NCI-H82 (cell line): ENCODE data around the gene CLRN3.

ENCODE experiments used
- DNase-seq: peaks from one replicate; lab custom pipeline; 2025; lab: John Stamatoyannopoulos, UW

CLRN3 gene

DNA sequence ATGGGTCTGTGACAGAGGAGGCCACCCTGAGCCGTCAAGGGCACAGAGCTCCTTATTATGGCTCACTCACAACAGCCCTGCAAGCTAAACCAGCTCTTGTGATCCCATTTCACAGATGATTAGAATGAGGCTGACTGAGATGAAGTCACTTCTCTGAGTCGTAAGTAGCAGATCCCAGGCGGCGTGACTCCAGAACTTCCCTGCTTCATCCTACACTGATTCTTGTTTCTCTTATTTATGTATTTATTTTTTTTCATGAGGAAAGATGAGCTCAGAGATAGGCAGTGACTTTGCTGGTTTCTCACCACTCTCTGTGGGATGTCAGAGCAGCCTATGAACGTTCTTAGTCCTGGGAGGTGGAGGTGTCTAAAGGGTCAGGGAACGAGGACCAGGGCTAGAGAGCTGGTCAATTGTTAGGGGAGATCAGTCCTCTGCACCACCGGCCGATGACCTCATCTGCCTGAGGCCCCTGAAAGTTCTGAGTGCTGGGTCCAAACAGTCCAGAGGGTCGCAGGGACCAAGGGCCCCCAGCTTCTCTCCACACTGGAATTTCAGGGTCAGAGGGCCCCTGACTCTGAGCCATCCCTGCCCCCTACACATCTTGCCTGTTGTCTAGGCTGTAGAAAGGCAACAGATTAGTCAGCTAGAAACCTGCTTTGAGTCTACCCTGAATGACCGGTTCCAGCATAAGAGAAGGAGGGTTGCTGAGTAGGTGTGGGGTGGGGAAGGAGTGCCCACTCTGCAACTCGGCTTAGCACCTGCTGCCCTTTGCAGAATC is 17.9 kb downstream of the CLRN3 start:
- DNase-seq: no peak

DNA sequence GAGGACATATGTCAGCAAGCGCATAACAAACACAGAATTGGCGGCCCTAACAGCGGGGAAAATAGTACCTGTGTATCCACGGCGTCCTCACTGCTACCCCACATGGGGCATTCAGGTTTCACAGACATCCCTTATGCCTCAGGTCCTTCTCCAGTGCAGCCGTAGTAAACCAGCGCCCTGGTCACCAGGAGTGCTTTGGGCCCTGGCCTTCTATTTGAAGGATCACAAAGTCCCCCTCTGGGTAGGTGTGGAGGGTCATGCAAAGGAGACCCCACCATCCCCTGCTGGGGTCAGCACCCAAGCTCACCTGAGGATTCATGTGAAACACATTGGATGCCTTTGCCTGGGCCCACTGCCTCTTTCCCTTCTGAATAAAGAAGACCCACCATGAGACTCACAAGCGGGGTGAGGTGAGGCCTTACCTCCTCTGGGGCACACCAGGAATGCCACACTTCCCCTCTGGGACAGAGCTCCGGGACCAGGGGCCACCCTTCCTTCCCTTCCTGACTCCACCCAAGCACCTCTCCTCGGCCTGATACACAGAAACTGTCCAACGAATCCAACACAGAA is 18.8 kb downstream of the CLRN3 start:
- no peak for DNase-seq

DNA sequence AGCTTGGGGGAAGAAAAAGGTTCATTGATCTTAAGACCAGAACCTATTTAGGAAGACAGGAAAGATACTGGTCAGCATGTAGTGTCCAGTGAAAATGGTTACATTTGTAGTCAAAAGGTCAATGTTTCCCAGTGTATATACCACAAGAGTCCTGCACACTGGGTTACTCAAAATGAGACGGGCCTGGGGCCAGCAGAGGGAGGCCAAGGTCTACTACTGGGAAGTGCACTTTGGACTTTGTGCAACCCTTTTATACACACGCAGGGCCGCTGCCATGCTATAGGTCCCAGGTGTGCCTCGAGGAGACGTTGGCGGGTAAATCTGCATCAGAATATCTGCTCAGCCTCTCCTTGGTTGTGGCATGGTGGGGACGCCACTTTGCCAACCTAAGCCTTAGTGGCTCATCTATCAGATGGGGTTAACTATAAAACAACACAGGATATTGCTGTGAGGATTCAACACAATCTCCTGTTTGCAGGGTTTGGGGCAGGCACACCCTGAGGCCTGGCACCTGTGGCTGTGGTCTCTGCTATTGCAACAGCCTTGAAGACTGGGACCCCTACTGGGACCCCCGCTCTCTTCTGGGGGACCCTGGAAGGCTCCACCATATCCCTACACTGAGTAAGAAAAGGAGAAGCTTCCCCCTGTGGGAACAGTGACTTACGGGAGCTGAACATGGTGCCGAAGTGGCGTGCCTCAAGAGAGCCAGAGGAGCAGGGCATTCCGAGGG is 19.7 kb downstream of the CLRN3 start:
- DNase-seq: no peak

DNA sequence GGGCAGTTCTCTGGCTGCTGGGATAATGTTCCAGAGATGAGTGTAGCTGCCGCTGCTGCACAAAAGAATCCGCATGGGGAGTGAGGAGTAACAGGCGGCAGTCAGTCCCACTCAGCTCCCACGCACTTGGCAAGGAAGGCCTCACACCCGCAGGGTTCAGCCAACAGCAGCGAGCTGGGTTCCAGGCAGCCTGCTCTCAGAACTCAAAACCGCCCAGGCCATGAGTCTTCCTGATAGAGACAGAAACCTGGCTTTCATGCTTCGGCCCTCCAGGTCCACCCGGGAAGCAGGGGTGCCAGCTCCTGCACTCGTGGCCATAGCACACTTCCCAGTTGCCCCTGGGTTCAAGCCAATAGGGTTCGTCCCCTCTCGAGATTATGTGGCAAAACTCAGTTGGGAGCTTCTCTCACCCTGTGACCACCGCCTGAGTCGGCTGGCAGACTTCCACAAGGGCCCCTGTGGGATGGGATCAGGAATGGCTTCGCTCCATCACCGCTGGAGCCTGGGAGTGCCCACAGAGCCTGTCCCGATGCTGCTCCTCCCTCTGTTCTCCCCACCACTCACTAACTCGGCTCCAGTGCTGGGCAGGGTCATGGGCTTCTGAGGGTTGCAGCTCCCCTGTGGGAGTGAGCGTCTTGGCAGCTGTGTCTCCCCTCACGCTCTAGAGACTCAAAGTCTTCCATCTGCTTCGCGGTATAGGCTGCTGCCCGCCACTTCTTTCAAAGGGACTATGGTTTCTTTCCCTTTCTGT is 20.6 kb downstream of the CLRN3 start:
- DNase-seq: no peak

DNA sequence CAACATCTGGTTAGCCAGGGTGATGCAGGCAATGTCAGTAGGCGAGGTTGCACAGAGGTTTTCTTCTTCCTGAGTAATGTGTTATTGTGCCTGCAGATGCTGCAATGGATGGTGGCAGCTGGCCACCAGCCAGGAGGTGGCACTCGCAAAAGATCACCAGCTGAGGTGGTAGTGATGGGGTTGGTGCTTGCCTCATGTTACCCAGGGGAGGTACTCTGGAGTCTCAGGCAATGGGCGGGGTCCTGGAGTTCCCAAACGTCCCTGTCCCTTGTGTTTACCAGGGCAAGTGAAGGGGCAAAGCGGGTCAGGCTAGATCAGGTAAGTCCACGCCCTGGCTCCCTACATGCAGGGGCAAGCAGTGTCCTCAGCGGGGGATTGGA is 21.1 kb downstream of the CLRN3 start:
- no peak for DNase-seq

DNA sequence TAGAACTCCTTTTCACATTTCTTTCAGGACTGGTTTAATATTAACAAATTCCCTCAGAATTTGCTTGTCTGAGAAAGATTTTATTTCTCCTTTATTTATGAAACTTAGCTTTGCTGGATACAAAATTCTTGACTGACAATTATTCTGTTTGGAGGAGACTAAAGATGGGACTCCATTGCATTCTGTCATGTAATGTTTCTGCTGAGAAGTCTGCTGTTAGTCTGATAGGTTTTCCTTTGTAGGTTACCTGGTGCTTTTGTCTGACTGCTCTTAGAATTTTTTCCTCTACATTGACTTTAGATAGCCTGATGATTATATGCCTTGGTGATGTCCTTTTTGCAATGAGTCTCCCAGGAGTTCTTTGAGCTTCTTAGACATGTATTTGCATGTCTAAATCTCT is 23.4 kb downstream of the CLRN3 start:
- DNase-seq: no peak

DNA sequence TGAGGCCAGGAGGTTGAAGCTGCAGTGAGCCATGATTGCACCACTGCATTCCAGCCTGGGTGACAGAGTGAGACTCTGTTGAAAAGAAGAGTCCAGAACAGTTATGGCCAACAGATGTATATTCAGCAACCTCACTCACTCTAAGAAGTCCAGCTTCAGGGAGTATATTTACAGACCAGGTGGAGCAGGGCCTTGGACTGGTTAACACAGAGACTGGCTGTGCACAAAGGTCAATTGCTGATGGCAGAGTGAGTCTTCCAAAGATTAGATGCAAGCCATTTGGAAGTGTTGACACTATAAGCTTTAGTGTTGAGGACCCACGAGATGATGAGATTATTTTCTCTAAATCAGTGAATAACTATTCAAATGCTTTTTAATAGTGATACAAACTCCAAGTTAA is 24.9 kb downstream of the CLRN3 start:
- no peak for DNase-seq

DNA sequence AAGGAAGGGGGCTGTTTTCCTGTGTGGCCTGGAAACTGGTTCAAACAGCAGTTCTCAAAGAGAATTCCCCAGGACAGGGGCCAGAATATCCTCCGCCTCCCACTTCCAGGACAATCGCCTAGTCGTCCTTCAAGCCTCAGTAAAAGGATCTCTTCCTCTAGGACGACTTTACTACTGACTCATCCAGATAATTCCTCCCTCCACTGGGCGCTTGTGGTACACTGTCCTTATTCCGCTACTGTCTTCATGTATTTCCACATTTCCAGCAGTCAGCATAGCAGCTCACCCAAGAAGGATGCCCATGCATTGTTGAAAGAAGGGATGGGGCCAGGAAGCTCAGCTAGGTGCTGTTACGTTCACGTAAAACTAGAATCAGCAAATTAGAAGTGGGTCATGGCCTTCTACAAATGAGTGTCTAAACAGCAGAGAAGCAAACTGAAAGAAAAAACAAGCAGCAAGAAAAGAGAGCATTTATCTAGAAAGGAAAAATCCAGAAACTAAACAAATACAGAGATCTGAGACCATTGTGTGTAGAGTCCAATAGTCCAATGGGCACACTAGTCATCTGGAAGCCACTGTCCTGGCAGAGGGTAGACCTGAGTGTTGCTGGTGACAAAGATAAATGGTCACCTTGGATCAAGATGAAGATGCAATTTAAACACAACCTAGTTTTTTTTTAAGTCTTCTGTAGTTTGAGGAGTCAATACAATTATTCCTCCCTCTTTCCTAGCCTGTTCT is 26.3 kb downstream of the CLRN3 start:
- no peak for DNase-seq

DNA sequence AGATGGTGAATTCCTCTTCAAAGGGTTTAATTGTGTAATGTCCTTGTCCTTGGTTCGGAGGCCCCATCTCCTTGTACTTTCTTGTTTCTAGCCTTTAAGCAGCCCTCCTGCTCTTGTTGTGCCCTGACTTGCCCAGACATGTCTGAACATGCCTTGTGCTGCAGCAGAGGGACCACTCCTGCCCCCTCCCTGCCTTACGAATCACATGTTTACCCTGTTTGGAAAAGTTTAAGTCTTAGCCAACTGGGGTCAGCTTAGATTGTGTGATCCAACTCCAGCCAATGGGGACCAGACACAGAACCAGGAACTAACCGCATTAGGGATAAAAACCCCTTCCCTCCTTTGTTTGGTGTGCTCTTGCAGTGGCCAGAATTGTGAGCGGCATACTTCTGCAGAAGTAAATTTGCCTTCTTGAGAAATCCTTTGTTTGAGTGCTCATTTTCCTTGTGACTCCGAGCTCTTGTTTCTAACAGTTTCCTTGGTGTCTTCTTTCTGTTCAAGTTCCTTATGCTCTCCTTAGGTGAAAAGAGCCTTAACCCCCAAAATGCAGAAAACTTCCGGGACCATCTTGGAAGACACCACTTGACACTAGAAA is 29.4 kb downstream of the CLRN3 start:
- DNase-seq: no peak

DNA sequence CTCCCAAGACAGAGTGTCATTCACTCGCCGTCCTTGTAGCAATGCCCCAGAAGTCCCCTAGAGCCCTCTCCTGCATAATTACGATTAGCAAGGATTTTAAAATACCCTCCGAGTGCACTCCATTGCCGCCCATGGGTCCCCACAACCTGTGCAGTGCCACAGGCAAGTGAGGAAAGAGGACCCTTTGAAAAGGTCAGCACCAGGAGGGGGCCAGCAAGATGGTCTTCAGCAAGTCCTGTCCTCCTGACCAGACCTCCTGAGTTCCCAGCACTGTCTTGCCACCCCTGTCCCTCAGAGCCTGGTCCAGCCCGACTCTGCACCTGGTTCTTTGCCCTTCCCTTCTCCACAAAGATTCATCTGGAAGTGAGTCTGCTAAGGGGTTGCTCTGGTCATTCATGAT is 32.1 kb downstream of the CLRN3 start:
- no peak for DNase-seq

DNA sequence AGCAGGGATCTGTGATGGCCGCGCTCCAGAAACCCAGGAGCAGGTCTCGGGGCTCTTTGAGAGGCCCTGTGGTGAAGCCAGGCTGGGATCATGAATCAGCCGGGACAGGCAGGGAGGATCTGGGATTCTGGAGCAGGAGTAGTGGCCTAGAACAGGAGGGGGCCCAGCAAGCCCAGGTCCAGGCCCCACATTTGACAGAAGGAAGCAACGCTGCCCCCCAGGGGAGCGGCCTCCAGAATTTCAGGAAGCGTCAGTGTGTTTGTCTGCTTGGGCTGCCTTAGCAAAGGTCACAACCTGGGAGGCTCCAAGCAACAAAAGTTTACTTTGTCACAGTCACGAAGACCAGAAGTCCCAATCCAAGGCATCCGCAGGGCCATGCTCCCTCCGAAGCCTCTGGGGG is 36.8 kb downstream of the CLRN3 start:
- no peak for DNase-seq

DNA sequence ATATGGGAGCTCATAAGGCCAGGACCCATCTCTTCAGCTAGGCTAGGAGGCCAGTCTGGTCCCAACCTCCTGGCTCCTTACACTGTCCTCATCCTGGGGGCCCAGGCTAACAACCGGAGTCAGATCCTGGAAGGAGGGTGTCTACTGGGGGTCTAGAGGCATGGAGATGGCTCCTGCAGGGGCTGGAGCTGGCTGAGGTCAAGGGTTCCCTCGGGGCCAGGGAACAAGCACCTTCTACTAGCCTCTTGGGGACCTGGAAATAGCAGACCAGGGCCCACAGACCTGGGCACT is 37.2 kb downstream of the CLRN3 start:
- DNase-seq: no peak

DNA sequence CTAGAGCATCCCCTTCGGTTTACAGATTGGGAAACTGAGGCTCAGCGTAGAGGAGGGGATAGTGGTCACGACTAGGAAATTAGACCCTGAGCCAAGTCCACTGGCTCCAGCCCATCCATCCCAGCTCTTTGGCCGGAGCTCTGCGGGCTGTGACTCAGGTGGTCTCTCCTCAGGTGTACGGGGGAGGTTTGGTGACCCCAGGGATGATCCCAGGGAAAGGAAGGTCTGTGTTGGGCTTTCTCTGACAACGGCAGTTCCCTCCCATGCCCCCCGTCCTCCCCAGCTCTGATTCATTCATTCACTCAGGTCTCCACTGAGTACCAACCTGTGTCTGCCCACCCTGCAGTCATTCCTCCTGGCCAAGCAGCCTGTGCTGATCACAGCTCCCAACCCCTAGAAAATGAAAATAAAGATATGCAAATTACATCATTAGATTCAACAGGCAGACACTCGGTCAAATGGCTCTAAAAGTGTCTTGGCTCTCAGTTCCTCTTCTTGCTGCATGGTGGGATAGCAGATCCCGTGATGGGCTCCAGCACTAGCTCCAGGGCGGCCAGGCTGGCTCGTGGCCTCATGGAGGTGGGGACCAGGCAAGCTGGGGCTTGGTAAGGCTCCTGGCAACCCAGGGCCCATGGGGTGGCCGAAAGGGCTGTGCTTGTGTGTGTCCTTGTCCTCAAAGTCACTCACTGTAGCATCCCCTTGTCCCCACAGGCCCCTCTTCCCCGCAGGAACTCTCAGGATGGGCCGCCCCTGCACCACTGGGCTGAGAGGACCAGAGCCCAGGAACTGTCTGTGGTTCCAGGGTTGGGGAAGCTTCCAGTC is 37.8 kb downstream of the CLRN3 start:
- no peak for DNase-seq

DNA sequence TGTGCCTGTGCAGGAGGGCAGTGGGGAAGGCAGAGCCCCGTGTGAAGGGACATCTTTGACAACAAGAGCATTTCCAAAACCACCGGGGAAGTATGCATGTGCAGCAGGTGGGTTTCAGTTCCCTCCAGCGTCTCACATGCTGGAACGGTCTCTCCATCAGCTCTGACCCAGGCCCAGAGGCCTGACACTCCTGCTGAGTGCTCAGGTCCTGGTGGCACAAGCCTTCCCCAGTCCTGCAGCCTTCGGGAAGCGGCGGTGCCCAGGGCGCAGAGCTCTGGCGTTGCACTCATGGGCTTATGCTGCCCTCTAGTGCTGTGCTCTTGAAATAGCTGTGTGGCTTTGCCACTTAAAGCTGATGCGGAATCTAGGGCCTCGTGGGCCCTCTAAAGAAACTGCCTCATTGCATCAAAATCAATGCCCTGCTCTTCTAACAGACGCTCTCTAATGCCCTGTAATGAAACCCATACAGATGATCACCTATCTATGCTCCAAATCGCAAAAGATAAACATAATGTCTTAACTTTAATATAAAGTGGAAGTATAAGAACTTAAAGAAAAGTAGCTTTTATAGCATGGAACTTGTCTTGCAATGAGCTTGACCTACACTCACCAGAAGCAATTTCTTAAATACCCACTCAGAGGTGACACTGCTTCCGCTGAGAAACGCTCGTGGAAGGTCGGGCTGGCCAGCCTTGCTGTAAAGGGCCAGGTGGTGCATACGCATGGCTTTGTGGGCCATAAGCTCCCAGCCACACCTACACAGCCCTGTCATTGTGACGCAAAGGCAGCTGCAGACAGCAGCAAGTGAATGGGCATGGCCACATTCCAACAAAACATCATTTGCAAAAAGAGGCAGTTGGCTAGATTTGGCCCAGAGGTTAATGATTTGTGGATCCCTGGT is 38.6 kb downstream of the CLRN3 start:
- DNase-seq: peak; percentile 83

DNA sequence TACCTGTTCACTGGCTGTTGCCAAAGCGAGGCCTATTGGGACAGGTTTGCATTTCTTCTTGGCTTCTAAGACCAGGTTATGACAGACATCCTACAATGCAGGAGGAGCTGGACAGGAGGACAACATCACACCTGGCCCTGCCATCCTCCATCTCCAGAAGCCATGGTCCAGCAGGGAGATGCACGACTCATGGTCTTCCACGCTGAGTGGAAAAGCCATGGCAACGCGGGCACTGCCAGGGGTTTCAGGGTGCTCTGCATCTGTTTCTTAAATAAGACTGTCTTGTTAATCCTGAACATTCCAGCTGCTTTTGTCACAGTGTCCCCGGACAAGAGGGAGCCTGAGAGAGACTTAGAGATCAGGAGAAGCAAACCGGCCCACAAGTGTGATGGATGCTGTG is 40.3 kb downstream of the CLRN3 start:
- no peak for DNase-seq

DNA sequence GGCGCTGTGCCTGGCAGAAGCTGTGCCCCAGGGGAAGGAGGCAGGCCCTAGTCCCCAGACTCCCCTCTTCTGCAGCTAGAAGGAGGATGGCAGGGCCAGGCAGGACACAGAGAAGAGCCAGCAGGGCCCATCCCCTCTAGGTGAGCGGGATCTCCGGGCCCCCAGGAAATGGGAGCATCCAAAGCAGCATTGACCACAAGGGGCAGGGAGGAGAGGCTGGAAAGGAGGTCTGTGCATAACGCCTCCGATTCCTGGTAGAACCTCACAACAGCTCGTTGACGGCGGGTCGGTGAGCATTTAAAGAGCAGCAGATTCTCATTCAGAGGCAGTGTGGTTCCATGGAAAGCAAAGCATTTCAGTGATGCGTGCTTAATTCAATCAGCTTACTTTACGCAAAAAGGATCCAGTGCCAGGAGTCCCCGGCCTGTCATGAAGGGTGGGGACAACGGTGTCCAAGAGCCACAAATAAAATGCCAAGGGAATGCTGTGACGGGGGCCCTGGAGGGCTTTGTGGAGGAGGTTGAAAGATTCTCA is 41.0 kb downstream of the CLRN3 start:
- DNase-seq: no peak

DNA sequence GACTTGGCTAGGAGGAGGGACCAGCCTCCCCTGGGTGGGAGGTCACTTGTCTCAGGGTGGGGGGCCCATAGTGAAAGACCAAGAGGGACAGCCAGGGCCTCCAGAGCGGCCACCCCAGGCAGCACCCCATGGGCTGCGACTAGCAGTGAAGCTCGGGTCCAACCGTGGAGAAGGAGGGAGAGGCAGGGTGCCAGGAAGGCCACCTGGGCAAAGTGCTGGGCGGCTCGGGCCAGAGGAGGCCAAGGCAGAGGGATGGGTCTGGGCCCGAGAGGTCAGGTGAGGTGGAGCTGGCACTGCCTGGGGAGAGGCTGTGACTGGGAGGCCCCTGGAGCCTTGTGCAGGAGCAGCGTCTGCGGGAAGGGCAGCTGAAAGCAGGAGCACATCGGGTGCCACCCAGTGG is 41.8 kb downstream of the CLRN3 start:
- no peak for DNase-seq

DNA sequence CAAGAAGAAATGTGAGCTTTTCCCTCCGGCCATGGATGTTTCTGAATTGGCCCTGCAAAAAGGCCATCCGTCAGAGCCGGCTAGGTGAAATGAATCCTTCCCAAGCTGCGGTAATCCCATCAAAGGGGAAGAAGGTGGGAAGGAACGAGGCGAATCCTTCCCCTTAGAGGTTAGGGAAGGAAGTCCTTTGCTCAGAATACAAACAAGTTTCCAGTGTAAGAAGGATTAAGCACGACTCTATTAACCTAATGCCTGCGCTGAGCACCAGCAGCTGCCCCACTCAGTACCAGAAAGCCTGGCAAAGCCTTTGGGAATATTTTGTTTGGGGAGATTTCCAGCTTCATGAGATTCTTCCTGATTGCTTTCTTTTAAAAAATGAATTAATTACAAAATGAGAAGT is 42.8 kb downstream of the CLRN3 start:
- DNase-seq: peak; percentile 87

DNA sequence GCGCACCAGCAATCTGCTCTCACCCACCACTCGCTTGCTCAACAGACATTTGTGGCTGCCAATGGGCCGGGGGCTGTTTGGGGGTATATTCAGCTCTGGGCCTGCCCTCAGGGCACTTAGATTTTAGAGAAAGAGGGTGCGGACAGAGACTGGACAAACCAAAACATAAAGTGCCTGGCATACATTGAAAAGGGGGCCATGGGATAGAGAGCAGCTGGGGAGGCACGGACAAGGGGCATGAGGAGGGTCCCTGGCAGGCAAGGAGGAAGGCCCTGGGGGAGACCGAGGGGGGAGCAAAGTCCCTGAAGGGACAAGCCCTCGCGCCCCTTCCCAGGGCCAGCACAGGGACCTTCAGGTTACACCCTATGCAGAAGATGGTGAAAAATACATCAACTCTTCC is 43.5 kb downstream of the CLRN3 start:
- DNase-seq: no peak

DNA sequence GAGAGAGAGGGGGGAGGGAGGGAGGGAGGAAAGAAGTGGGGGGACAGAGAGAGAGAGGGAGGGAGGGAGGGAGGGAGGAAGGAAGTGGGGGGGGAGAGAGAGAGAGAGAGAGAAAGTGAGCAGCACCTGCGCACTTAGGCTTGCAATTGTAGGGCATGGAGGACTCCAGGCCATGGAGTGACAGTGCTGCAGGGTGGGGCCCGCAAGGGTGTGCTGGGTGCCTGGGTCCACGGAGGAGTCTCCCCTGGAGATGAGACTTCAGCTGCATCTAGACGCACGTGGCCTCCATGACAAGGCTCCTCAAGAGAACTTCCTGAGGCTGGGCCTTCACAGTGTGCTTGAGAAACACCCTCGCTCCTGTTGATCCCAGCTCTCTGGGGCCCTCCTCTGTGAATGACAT is 44.5 kb downstream of the CLRN3 start:
- no peak for DNase-seq
